GM23338 (cell line): ENCODE data around the gene RHBDL3. TPM values are rescaled to one million over a fixed set of nuclear protein-coding genes. Genes with fewer than 3 reads are reported as not detected.

Experiments
- ATAC-seq: fragments of 200-7000 bp; cut with Tn5 transposase; 3 replicates; pipeline ENCODE4 v1.9.1; 2020
- DNase-seq: peaks from one replicate; pipeline ENCODE4 v3.0.0-alpha.2; 2015; ENCODE audit warnings: low spot score
- H2AFZ ChIP-seq: fragments of 200-600 bp; sonication (generic); 2 replicates; pipeline ENCODE4 v1.8.0; 2016; ENCODE audit warnings: antibody characterized with exemption, mild to moderate bottlenecking, moderate library complexity
- H3F3A ChIP-seq: fragments of 200-600 bp; sonication (generic); replicated peaks from 2 replicates; pipeline ENCODE4 v1.8.0; 2017; ENCODE audit warnings: antibody characterized with exemption, mixed run types, low read depth
- H3K27ac ChIP-seq: fragments of 200-600 bp; sonication (generic); 2 replicates; pipeline ENCODE4 v1.6.1; 2016; ENCODE audit warnings: low read depth
- H3K27me3 ChIP-seq: fragments of 200-600 bp; sonication (generic); 2 replicates; pipeline ENCODE4 v1.8.0; 2016; ENCODE audit warnings: mild to moderate bottlenecking, mixed run types, moderate library complexity; ENCODE audit not compliant: insufficient read depth
- H3K36me3 ChIP-seq: fragments of 200-600 bp; sonication (generic); 2 replicates; pipeline ENCODE4 v1.8.0; 2016; ENCODE audit warnings: mild to moderate bottlenecking; ENCODE audit not compliant: insufficient read depth
- H3K4me1 ChIP-seq: fragments of 200-600 bp; sonication (generic); 2 replicates; pipeline ENCODE4 v1.8.0; 2016; ENCODE audit warnings: mild to moderate bottlenecking, moderate library complexity; ENCODE audit not compliant: insufficient read depth
- H3K4me2 ChIP-seq: fragments of 200-600 bp; sonication (generic); 2 replicates; pipeline ENCODE4 v1.7.1; 2017; ENCODE audit warnings: mixed run types
- H3K4me3 ChIP-seq: fragments of 200-600 bp; sonication (generic); 2 replicates; pipeline ENCODE4 v1.6.1; 2016; ENCODE audit warnings: mixed run types
- H3K79me2 ChIP-seq: fragments of 200-600 bp; sonication (generic); replicated peaks from 2 replicates; pipeline ENCODE4 v1.8.0; 2017; ENCODE audit warnings: mild to moderate bottlenecking; ENCODE audit not compliant: insufficient read depth
- H3K9me2 ChIP-seq: fragments of 200-600 bp; sonication (generic); 2 replicates; pipeline ENCODE4 v1.8.0; 2017; ENCODE audit not compliant: insufficient read depth
- H4K20me1 ChIP-seq: fragments of 200-600 bp; sonication (generic); replicated peaks from 2 replicates; pipeline ENCODE4 v1.8.0; 2017; ENCODE audit warnings: mild to moderate bottlenecking; ENCODE audit not compliant: insufficient read depth
- H3K27ac Mint-ChIP-seq: 2 replicates; pipeline ENCODE4 v1.8.0; 2020; ENCODE audit warnings: inconsistent platforms, mild to moderate bottlenecking, moderate library complexity, mixed read lengths
- H3K27me3 Mint-ChIP-seq: 3 replicates; pipeline ENCODE4 v1.8.0; 2022; ENCODE audit warnings: low read depth, mild to moderate bottlenecking, moderate library complexity, mixed read lengths, inconsistent platforms; ENCODE audit not compliant: insufficient read depth, poor library complexity
- H3K36me3 Mint-ChIP-seq: 3 replicates; pipeline ENCODE4 v1.8.0; 2021; ENCODE audit warnings: low read depth, mild to moderate bottlenecking, inconsistent platforms, moderate library complexity, mixed read lengths
- H3K4me1 Mint-ChIP-seq: 3 replicates; pipeline ENCODE4 v1.8.0; 2020; ENCODE audit warnings: mild to moderate bottlenecking, inconsistent platforms, mixed read lengths
- H3K4me3 Mint-ChIP-seq: 3 replicates; pipeline ENCODE4 v1.8.0; 2021; ENCODE audit warnings: moderate library complexity, mild to moderate bottlenecking, inconsistent platforms, mixed read lengths
- H3K9me3 Mint-ChIP-seq: 3 replicates; pipeline ENCODE4 v1.8.0; 2020; ENCODE audit warnings: moderate library complexity, mild to moderate bottlenecking, inconsistent platforms, mixed read lengths
- CREB1 ChIP-seq: fragments of 250-450 bp; sonication (Bioruptor Pico); IDR thresholded peaks from 2 replicates; pipeline ENCODE4 v1.5.0; 2020; ENCODE audit warnings: low read depth, mild to moderate bottlenecking, moderate library complexity
- ETS1 ChIP-seq: IDR thresholded peaks from 2 replicates; pipeline ENCODE4 v1.6.1; 2016; ENCODE audit warnings: antibody characterized with exemption
- EZH2 ChIP-seq: fragments of 200-600 bp; sonication (generic); IDR thresholded peaks from one replicate; pipeline ENCODE4 v1.8.0; 2017; ENCODE audit warnings: antibody characterized with exemption, mild to moderate bottlenecking, low read depth; ENCODE audit not compliant: unreplicated experiment
- EZH2phosphoT487 ChIP-seq: fragments of 200-600 bp; sonication (generic); IDR thresholded peaks from one replicate; pipeline ENCODE4 v1.8.1; 2018; ENCODE audit warnings: antibody characterized with exemption; ENCODE audit not compliant: unreplicated experiment
- JUNB ChIP-seq: IDR thresholded peaks from one replicate; pipeline ENCODE4 v1.6.1; 2016; ENCODE audit warnings: antibody characterized with exemption; ENCODE audit not compliant: unreplicated experiment
- NANOG ChIP-seq: IDR thresholded peaks from 2 replicates; pipeline ENCODE4 v1.6.1; 2016; ENCODE audit warnings: antibody characterized with exemption, borderline replicate concordance
- POLR2AphosphoS5 ChIP-seq: IDR thresholded peaks from 2 replicates; pipeline ENCODE4 v1.6.1; 2016; ENCODE audit warnings: antibody characterized with exemption, low read depth
- REST ChIP-seq: IDR thresholded peaks from one replicate; pipeline ENCODE4 v1.6.1; 2018; ENCODE audit warnings: antibody characterized with exemption; ENCODE audit not compliant: unreplicated experiment
- STAT1 ChIP-seq: IDR thresholded peaks from one replicate; pipeline ENCODE4 v1.6.1; 2016; ENCODE audit warnings: antibody characterized with exemption; ENCODE audit not compliant: unreplicated experiment
- ZNF114 ChIP-seq: fragments of 250-450 bp; sonication (Bioruptor Pico); IDR thresholded peaks from 2 replicates; pipeline ENCODE4 v1.5.0; 2020; ENCODE audit warnings: mild to moderate bottlenecking, moderate library complexity
- ZNF331 ChIP-seq: fragments of 250-450 bp; sonication (Bioruptor Pico); IDR thresholded peaks from 2 replicates; pipeline ENCODE4 v1.5.0; 2020; ENCODE audit warnings: low read depth, mild to moderate bottlenecking, moderate library complexity
- polyA plus RNA-seq: library from polyadenylated mRNA; unstranded; fragments of >200 nt; fragmentation: Nextera tagmentation; extraction: Ambion mirVana; gene quantifications from 2 replicates; pipeline ENCODE4 v1.2.1, GENCODE V29; 2016
- total RNA-seq: library from RNA; depleted of rRNA; stranded (reverse); fragments of >200 nt; shearing (Covaris generic); gene quantifications from 2 replicates; pipeline ENCODE4 v1.2.3, GENCODE V29; 2014
- TF ChIP-seq, protein P1 (sequence below), 2 experiments: fragments of 200-600 bp in 1 of 2; sonication (generic) in 1 of 2; conservative IDR thresholded peaks; 2 replicates each; pipeline versions ENCODE4 v1.5.1 to v1.6.1; 2016 to 2017; ENCODE audit warnings: antibody characterized with exemption in 2 of 2, low read depth in 2 of 2, mild to moderate bottlenecking in 2 of 2, moderate library complexity in 1 of 2
- TF ChIP-seq, protein P2 (sequence below): fragments of 250-450 bp; sonication (Bioruptor Pico); IDR thresholded peaks from 2 replicates; pipeline ENCODE4 v1.5.0; 2020; ENCODE audit warnings: mild to moderate bottlenecking, moderate library complexity

Gene RHBDL3
- total and polyA plus RNA-seq, 2 experiments from 2014 or later = 2.3 to 8.1 TPM

GRCh38 chr17:32223703-32224102, 41.9 kb upstream of the RHBDL3 start:
- peaks cover 3% of the 10 kb centered on the region; the same call in 1 of the 3 replicates for H3K36me3 Mint-ChIP-seq
- H3K4me3 Mint-ChIP-seq = no peak overlapping the region
- no peak for ATAC-seq
- Histone ChIP-seq H3K4me2 (no peak overlapping the region), H3K4me3 (no peak overlapping the region), H3K36me3 (no peaks in the 10 kb centered on the region), H3K9me2 (no peaks in the 10 kb centered on the region), H4K20me1 (no peaks in the 10 kb centered on the region), H3K79me2 (no peaks in the 10 kb centered on the region), H2AFZ (no peak overlapping the region), H3K27me3 (no peaks in the 10 kb centered on the region), H3F3A (no peaks in the 10 kb centered on the region), H3K4me1 (peaks cover 20% of the 10 kb centered on the region), H3K27ac (no peak overlapping the region)
- H3K27me3 Mint-ChIP-seq = peaks cover 2% of the 10 kb centered on the region
- no peak overlapping the region for H3K27ac Mint-ChIP-seq
- DNase-seq = no peak
- H3K9me3 Mint-ChIP-seq = no peaks in the 10 kb centered on the region; the same call in 2 of the 3 replicates
- peaks cover 19% of the 10 kb centered on the region for H3K4me1 Mint-ChIP-seq
- TF ChIP-seq JUNB (no peak), STAT1 (no peak), NANOG (no peak), ZNF331 (CRISPR knock-in tag) (no peak), REST (no peak), EZH2 (no peak), EZH2phosphoT487 (no peak), ETS1 (no peak), ZNF114 (CRISPR knock-in tag) (no peak), POLR2AphosphoS5 (no peak), CREB1 (CRISPR knock-in tag) (no peak)
- TF ChIP-seq, protein P1, sequence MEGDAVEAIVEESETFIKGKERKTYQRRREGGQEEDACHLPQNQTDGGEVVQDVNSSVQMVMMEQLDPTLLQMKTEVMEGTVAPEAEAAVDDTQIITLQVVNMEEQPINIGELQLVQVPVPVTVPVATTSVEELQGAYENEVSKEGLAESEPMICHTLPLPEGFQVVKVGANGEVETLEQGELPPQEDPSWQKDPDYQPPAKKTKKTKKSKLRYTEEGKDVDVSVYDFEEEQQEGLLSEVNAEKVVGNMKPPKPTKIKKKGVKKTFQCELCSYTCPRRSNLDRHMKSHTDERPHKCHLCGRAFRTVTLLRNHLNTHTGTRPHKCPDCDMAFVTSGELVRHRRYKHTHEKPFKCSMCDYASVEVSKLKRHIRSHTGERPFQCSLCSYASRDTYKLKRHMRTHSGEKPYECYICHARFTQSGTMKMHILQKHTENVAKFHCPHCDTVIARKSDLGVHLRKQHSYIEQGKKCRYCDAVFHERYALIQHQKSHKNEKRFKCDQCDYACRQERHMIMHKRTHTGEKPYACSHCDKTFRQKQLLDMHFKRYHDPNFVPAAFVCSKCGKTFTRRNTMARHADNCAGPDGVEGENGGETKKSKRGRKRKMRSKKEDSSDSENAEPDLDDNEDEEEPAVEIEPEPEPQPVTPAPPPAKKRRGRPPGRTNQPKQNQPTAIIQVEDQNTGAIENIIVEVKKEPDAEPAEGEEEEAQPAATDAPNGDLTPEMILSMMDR (conservative IDR thresholded peaks at IDR 0.05; ENCODE audit: low read depth in 2 of 2) = no peak
- TF ChIP-seq, protein P2, sequence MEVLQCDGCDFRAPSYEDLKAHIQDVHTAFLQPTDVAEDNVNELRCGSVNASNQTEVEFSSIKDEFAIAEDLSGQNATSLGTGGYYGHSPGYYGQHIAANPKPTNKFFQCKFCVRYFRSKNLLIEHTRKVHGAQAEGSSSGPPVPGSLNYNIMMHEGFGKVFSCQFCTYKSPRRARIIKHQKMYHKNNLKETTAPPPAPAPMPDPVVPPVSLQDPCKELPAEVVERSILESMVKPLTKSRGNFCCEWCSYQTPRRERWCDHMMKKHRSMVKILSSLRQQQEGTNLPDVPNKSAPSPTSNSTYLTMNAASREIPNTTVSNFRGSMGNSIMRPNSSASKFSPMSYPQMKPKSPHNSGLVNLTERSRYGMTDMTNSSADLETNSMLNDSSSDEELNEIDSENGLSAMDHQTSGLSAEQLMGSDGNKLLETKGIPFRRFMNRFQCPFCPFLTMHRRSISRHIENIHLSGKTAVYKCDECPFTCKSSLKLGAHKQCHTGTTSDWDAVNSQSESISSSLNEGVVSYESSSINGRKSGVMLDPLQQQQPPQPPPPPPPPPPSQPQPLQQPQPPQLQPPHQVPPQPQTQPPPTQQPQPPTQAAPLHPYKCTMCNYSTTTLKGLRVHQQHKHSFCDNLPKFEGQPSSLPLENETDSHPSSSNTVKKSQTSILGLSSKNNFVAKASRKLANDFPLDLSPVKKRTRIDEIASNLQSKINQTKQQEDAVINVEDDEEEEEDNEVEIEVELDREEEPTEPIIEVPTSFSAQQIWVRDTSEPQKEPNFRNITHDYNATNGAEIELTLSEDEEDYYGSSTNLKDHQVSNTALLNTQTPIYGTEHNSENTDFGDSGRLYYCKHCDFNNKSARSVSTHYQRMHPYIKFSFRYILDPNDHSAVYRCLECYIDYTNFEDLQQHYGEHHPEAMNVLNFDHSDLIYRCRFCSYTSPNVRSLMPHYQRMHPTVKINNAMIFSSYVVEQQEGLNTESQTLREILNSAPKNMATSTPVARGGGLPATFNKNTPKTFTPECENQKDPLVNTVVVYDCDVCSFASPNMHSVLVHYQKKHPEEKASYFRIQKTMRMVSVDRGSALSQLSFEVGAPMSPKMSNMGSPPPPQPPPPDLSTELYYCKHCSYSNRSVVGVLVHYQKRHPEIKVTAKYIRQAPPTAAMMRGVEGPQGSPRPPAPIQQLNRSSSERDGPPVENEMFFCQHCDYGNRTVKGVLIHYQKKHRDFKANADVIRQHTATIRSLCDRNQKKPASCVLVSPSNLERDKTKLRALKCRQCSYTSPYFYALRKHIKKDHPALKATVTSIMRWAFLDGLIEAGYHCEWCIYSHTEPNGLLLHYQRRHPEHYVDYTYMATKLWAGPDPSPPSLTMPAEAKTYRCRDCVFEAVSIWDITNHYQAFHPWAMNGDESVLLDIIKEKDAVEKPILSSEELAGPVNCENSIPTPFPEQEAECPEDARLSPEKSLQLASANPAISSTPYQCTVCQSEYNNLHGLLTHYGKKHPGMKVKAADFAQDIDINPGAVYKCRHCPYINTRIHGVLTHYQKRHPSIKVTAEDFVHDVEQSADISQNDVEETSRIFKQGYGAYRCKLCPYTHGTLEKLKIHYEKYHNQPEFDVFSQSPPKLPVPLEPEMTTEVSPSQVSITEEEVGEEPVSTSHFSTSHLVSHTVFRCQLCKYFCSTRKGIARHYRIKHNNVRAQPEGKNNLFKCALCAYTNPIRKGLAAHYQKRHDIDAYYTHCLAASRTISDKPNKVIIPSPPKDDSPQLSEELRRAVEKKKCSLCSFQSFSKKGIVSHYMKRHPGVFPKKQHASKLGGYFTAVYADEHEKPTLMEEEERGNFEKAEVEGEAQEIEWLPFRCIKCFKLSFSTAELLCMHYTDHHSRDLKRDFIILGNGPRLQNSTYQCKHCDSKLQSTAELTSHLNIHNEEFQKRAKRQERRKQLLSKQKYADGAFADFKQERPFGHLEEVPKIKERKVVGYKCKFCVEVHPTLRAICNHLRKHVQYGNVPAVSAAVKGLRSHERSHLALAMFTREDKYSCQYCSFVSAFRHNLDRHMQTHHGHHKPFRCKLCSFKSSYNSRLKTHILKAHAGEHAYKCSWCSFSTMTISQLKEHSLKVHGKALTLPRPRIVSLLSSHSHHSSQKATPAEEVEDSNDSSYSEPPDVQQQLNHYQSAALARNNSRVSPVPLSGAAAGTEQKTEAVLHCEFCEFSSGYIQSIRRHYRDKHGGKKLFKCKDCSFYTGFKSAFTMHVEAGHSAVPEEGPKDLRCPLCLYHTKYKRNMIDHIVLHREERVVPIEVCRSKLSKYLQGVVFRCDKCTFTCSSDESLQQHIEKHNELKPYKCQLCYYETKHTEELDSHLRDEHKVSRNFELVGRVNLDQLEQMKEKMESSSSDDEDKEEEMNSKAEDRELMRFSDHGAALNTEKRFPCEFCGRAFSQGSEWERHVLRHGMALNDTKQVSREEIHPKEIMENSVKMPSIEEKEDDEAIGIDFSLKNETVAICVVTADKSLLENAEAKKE (CRISPR knock-in tag) = no peak
